DND-41 (cell line): ENCODE measurements around the gene CDO1.

Source experiments
- ATAC-seq: fragments of 200-7000 bp; cut with Tn5 transposase; 3 replicates; pipeline ENCODE4 v1.9.1; 2021; ENCODE audit warnings: low read depth; ENCODE audit not compliant: insufficient read depth
- DNase-seq: peaks from one replicate; pipeline ENCODE4 v3.0.0-alpha.2; 2020
- H2AFZ ChIP-seq: 2 replicates; pipeline ENCODE4 v1.6.0; 2012; ENCODE audit warnings: low read depth, low read length
- H3K27ac ChIP-seq: 2 replicates; pipeline ENCODE4 v1.5.1; 2012; ENCODE audit warnings: low read length, inconsistent platforms
- H3K27me3 ChIP-seq: fragments of 200-600 bp; sonication (generic); 2 replicates; pipeline ENCODE4 v1.6.0; 2012; ENCODE audit warnings: low read length, mild to moderate bottlenecking, inconsistent platforms; ENCODE audit not compliant: insufficient read depth, poor library complexity
- H3K36me3 ChIP-seq: 2 replicates; pipeline ENCODE4 v1.5.1; 2012; ENCODE audit warnings: low read length, inconsistent platforms; ENCODE audit not compliant: insufficient read depth
- H3K4me1 ChIP-seq: 2 replicates; pipeline ENCODE4 v1.5.1; 2012; ENCODE audit warnings: mild to moderate bottlenecking, low read length; ENCODE audit not compliant: insufficient read depth
- H3K4me2 ChIP-seq: 2 replicates; pipeline ENCODE4 v1.6.0; 2012; ENCODE audit warnings: mild to moderate bottlenecking, moderate library complexity, low read length, inconsistent platforms; ENCODE audit not compliant: insufficient read depth
- H3K4me3 ChIP-seq, 2 experiments: fragments of 200-600 bp in 1 of 2; shearing (Covaris generic) in 1 of 2; 2 replicates each; pipeline ENCODE4 v1.5.1; 2012 to 2016; ENCODE audit warnings: inconsistent platforms in 2 of 2, low read length in 2 of 2, mild to moderate bottlenecking in 2 of 2, low read depth in 1 of 2, moderate library complexity in 1 of 2
- H3K79me2 ChIP-seq: 2 replicates; pipeline ENCODE4 v1.6.0; 2012; ENCODE audit warnings: low read length, inconsistent platforms; ENCODE audit not compliant: insufficient read depth
- H3K9ac ChIP-seq: 2 replicates; pipeline ENCODE4 v1.6.0; 2012; ENCODE audit warnings: low read depth, mild to moderate bottlenecking, inconsistent platforms, low read length, moderate library complexity
- H3K9me3 ChIP-seq: 2 replicates; pipeline ENCODE4 v1.5.1; 2012; ENCODE audit warnings: low read length, moderate library complexity, mild to moderate bottlenecking, inconsistent platforms; ENCODE audit not compliant: insufficient read depth, severe bottlenecking
- H4K20me1 ChIP-seq: 2 replicates; pipeline ENCODE4 v1.6.0; 2012; ENCODE audit warnings: low read length; ENCODE audit not compliant: insufficient read depth
- EZH2 ChIP-seq: IDR thresholded peaks from 3 replicates; pipeline ENCODE4 v1.6.1; 2012; ENCODE audit warnings: borderline replicate concordance, low read depth, mild to moderate bottlenecking, moderate library complexity, low read length, inconsistent platforms; ENCODE audit not compliant: severe bottlenecking
- TF ChIP-seq, protein P1 (sequence below): IDR thresholded peaks from 2 replicates; pipeline ENCODE4 v1.5.1; 2012; ENCODE audit warnings: borderline replicate concordance, low read length, moderate library complexity, mild to moderate bottlenecking; ENCODE audit not compliant: poor library complexity, severe bottlenecking; ENCODE audit errors: extremely low read depth

CDO1 gene

DNA sequence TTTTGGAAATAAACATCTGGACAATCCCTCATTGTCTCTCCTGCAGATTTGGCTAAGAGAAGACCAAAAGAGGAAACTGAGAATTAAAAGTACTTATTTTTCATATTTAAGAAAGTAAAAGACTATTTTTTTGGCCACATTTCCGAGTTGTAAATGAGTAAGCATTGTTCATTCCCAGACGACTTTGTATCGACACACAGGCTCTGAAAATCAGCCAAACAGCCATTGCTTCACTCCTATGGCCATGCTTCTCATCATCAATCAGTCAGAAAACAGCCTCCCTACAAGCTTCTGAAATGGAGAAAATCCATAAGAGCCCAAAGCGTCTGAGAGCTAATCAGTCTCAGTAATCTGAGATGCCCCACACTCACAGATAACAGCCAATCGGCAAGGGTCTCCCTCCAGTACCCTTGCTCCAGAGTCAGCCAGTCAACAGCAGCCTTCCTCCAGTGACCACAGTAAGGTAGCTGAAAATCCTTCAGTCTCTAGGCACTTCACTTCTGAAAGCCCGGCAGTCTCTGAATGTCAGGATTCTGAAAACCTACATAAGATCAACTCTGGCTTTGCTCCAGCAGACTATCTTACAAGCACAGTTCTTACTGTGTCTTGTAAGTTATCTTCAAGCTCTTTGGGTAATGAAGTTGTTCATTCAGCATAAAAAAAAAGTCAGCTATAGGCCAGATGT lies 30.9 kb downstream of the CDO1 start:
- no peaks in the 10 kb centered on the region for H3K36me3 ChIP-seq
- ATAC-seq (no peak), DNase-seq (no peak)
- H3K4me2 ChIP-seq = no peak overlapping the region
- H3K79me2 ChIP-seq = no peaks in the 10 kb centered on the region
- H3K9ac ChIP-seq = no peak overlapping the region
- H3K9me3 ChIP-seq = no peaks in the 10 kb centered on the region
- H4K20me1 ChIP-seq = no peaks in the 10 kb centered on the region
- H3K4me1 ChIP-seq = no peaks in the 10 kb centered on the region
- H2AFZ ChIP-seq = no peak overlapping the region
- H3K27me3 ChIP-seq = no peaks in the 10 kb centered on the region
- no peak overlapping the region for H3K4me3 ChIP-seq
- TF ChIP-seq, protein P1, sequence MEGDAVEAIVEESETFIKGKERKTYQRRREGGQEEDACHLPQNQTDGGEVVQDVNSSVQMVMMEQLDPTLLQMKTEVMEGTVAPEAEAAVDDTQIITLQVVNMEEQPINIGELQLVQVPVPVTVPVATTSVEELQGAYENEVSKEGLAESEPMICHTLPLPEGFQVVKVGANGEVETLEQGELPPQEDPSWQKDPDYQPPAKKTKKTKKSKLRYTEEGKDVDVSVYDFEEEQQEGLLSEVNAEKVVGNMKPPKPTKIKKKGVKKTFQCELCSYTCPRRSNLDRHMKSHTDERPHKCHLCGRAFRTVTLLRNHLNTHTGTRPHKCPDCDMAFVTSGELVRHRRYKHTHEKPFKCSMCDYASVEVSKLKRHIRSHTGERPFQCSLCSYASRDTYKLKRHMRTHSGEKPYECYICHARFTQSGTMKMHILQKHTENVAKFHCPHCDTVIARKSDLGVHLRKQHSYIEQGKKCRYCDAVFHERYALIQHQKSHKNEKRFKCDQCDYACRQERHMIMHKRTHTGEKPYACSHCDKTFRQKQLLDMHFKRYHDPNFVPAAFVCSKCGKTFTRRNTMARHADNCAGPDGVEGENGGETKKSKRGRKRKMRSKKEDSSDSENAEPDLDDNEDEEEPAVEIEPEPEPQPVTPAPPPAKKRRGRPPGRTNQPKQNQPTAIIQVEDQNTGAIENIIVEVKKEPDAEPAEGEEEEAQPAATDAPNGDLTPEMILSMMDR = no peak
- no peak overlapping the region for H3K27ac ChIP-seq

DNA sequence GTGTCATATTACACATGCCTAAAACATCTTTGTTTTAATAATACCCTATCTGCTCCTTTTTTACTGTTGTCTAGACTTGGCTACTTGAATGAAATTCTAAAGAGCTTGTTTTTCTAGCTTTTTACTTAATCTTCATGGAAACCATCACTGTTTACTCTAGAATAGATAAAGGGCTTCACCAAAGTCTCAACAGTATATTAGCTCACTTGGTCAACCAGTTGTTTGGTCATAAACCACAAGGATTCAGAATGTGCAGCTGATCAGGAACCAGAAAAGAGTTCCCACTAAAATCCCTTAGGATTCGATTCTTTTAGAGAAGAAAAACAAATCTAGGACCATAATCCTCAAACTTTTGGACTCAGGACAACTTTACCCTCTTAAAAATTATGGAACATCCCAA lies 38.0 kb downstream of the CDO1 start:
- no peaks in the 10 kb centered on the region for H3K79me2 ChIP-seq
- H3K9me3 ChIP-seq = no peaks in the 10 kb centered on the region
- H3K27me3 ChIP-seq = no peaks in the 10 kb centered on the region
- no peak overlapping the region for H3K27ac ChIP-seq
- TF ChIP-seq, protein P1 = no peak
- no peak for TF ChIP-seq EZH2
- H3K4me1 ChIP-seq = no peaks in the 10 kb centered on the region
- DNase-seq = no peak
- no peaks in the 10 kb centered on the region for H4K20me1 ChIP-seq
- H2AFZ ChIP-seq = no peak overlapping the region
- no peak for ATAC-seq
- H3K4me3 ChIP-seq = no peak overlapping the region
- H3K4me2 ChIP-seq = no peak overlapping the region
- no peaks in the 10 kb centered on the region for H3K36me3 ChIP-seq
- no peak overlapping the region for H3K9ac ChIP-seq

DNA sequence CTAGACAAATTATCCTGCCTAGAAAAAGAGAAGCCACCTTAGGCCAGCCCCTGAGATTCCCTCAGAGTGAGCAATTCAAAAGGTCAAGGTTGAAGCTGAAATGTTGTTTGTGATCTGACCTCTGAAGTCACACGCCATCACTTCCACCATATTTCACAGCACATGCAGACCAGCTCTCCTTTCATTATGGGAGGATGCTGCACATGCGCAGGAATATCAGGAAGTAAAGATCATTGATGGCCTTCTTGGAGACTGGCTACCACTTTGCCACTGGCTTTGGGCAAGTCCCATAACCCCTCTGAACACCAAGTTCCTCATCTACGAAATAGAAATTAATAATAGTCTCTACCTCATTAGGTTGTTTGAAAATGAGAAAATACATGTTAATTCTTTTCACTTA lies 39.5 kb downstream of the CDO1 start:
- H3K79me2 ChIP-seq = no peaks in the 10 kb centered on the region

More for the DNA sequence above, 39.5 kb downstream of the CDO1 start:
- Histone ChIP-seq H3K27me3 (peaks cover 4% of the 10 kb centered on the region), H3K4me2 (no peak overlapping the region), H3K36me3 (no peaks in the 10 kb centered on the region), H3K9ac (no peak overlapping the region), H3K27ac (no peak overlapping the region), H3K9me3 (no peaks in the 10 kb centered on the region), H3K4me1 (no peaks in the 10 kb centered on the region), H2AFZ (no peak overlapping the region), H3K4me3 (no peak overlapping the region), H4K20me1 (no peaks in the 10 kb centered on the region)
- TF ChIP-seq, protein P1 = no peak
- TF ChIP-seq EZH2 = no peak
- no peak for DNase-seq
- ATAC-seq = no peak
